Putamen (tissue), 1 donor: ENCODE results near the gene PRRG2.

Experiments used
- DNase-seq: peaks from one replicate; pipeline ENCODE4 v3.0.0-alpha.2; 2016; ENCODE audit warnings: low spot score

Gene PRRG2

DNA sequence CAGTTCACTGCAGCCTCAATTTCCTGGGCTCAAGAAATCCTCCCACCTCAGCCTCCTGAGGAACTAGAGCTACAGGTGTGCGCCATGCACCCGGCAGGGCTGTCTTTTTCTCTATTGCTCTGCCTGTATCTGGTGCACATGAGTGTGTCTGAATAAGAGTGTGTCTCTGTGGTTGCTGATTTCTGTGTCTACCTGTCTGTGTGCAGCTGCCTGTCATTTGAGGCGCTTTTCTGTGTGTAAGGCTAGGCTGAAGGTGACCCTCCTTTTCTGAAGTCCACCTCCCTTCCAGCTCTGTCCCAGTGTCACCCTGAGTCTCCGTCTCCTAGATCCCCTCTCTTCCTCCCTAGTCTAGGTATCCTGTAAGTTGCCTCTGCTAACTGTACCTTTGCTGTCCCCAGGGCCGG, 8.4 kb downstream of the PRRG2 start:
- DNase-seq = no peak

DNA sequence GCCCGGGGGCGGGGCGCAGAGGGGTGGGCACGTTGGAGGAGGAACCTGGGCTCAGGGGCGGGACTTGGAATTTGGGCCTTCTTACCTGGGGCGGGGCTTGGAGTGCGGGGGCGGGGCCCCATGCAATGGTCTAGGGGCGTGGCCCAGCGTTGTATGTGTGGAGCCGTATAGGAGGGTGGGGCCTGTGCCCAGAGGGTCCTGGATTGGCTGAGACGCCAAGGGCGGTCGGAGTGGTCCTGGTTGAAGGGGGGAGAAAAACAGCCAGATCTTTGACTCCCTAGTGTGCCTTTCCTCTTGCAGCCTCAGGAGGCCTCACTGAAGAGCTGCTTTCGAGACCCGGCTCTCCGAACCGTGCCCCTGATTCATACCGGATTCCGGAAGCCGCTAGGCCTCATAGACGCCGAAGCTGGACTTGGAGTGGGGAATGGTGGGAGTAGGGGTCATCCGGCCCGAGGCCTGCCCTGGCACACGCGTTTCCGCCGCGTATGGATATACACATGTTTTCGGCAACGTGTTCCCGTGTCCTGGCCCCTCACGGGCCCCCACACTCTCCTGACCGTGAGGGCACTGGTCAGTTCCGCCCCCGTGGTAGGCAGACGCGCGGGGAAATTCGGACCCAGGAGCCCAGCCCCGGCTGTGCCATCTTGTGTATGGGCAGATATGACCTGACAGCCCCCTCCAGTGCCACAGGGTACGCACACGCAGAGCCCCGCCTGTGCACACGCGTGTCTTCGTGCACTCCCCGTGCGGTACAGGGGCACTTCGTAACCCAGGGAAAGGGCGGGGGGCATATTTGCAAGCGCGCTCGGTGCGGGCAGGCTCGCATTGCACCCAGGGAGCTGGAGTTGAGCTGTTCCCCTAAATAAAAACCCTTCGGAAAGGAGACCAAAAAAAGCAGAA, 9.2 kb downstream of the PRRG2 start:
- peak; percentile 89 for DNase-seq

DNA sequence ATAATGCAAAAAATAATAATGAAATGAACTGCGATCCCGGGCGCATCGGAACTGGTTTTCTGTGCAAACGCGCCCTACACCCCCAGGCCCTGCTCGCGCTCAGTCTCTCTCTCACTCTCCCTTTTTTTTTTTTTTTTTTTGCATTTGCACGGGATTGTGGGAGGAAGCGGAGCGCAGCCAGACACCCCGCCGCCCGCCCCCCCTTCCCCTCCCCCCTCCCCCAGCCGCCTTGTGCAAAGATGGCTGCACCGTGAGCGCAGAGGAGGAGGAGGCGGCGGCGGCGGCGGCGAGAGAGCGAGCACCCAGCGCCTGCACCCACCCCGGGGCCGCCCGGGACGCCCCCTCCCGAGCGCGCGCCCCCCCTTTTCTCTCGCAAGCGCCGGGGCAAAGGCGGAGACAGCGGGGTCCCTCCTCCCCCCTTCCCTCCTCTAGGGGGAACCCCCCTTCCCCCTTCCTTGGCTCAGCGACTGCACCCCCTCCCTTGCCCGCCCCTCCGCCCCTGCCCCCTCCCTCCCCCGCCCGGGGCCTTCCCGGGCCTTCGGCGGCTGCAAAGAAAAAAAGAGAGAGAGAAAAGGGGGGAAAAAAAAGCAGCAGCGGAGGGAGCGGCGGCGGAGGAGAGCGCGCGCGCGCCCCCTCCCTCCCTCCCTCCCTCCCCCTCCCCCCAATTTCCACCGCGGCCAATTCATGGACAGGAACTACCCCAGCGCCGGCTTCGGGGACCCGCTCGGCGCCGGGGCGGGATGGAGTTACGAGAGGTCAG, 10.0 kb downstream of the PRRG2 start, which contains the start of gene PRR12:
PRR12 (plus strand) TSS at position 212 of the 760 bp plus-strand sequence; CDS start at position 685, 473 bp downstream.
- peak; percentile 80 for DNase-seq

DNA sequence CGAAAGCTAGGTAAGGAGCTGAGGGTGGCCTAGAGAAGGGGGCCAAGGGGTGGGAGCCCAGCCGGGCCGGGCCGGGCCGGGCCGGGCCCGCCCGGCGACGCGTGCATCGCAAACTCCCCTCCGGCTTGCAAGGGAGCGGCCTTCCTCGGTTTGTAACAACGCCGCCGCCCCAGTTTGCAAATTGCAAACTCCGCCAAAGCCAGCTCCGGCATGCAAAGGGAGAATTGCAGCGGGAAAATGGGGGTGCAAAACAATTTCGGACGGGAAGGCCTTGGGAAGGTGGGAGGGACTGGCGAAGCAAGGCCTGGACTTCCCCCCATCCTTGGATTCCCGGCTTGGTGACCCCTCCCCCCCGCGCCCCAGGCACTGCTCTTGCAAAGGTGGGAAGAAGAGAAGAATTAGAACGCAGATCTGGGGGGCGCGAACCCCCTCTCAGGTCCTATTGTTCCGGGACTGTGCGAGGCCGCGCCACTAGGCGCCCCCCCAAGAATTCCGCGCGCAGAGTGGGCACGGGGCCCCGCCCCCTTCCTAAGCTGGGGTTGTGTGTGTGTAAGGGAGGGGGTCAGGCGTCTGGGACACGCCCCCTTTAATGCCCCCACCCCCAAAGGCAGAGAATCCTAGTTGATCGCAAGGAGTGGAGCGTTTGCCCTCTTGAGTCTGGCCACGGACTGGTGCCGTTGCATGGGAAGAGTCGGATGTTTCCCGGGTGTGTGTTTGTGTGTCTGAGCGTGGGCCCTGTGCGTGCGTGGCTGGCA, 10.8 kb downstream of the PRRG2 start:
- DNase-seq = peak; percentile 53

DNA sequence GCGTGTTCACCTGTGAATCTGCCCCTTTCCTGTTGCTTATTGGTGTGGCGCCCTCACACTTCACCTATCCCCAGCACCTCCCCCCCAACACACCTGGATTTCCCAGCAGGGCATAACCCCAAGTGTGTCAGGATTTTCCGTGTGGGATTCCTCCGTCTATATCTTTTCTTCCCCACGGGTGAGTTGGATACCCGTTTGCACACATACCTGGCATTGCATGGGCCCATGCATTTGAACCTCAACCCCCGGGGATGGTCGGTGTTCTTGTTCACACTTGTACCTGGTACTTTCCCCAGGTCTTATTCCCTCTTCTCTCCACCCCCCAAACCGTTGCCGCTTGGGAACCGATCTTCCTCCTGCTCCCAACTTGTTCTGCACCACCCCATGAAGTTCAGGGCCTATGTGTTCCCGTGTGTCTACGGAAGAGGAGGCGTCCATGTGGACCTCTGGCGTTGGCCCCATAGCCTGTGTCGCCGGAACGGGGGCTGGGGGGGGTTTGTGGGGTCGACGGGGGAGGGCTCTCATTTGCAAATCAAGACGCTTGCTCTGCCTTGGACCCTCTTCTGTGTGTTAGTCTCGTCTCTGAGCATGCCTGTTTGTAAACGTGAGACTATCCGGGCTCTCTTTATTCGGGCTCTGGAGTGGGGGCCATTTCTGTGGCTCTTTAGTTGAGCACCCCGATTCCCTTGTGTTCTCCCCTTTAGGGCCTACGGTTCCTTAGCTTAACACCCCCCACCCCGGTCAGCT, 11.5 kb downstream of the PRRG2 start:
- DNase-seq = peak; percentile 14

DNA sequence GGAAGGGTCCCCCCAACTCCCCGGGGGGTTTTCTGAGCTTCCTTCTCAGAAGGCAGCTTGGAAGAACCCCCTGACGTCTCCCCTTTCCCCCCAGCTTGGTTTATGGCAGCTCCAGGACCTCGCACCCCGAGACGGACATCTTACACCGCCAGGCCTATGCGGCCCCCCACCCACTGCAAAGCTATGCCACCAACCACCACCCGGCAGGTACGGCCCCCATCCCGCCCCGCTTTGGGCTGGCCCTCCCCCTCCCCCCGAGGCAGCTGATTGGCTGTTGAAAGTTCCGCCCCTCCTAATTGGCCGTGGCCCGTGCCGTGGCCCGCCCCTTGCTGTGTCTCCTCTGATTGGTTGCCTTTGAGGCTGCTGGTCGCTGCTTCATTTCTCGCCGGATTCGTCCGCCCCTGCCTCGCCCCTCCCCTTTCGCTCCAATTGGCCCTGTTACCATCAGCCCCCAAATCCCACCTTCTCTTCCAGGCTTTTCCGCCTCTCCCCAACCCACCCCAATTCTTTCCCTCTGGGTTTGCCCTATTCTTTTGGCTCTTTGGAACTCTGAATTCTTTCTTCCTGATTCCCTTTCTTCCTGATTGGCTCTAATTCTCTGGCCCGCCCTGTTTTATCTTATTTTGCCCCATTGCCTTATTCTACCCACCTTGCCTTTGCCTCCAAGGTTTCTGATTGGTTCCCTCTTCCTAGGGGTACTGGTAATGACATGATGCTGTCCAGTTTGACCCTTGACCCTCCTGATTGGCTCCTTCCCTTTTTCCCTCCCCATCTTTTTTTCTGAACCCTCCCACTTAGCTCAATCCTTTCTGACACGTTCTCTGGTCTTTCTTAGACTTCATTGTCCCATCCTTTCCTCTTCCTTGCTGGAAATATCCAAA, 12.4 kb downstream of the PRRG2 start:
- DNase-seq = peak; percentile 91

DNA sequence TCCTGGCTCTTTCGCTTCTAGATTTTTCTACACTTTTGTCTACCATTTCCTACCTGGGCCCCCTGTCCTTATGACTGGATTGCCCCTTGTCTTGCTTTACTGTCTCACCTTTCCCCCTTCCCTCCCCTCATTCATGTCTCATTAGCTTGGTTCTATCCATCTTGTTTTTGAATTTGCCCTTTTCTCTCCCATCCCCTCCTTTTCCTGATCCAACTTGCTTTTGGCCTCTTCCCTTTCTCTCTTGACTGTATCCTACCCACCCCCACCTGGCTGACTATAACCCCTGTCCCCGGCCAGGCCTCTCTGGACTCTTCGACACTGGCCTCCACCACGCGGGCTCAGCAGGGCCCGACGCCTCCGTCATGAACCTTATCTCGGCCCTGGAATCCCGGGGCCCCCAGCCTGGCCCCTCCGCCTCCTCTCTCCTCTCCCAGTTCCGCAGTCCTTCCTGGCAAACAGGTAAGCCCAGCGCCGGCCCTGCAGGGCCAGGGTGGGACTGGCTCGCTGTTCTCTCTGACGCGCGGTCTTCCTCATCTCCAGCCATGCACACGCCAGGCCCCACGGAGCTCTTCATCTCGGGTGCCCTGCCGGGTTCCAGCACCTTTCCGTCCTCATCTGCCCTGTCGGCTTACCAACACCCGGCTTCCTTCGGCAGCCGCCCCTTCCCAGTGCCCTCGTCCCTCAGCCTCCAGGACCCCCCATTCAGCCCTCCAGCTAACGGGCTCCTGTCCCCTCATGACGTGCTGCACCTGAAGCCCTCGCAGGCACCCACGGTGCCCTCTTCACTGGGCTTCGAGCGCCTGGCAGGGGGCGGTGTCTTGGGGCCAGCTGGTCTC, 13.3 kb downstream of the PRRG2 start:
- no peak for DNase-seq

DNA sequence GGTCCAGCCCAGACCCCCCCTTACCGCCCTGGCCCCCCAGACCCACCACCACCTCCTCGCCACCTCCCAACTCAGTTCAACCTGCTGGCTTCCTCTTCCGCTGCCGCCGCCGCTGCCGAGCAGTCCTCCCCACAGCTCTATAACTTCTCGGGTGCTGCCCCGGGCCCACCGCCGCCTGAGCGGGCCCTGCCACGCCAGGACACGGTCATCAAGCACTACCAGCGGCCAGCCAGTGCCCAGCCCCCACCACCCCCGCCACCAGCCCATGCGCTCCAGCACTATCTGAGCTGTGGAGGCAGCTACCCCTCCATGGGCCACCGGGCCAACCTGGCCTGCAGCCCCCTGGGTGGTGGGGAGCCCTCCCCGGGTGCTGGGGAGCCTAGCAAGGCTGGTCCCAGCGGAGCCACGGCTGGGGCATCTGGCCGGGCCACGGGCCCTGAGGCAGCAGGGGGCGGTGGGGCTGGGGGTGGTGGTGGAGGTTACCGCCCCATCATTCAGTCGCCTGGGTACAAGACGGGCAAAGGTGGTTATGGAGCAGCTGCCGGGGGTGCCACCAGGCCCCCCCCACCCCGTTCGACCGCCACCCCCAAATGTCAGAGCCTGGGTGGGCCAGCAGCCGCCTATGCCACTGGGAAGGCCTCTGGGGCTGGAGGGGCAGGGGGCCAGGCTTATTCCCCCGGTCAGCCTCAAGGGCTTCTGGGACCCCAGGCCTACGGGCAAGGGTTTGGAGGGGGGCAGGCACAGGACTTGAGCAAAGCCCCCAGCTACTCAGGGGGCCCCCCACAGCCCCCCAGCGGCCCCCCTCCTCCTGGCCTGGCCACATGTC, 14.1 kb downstream of the PRRG2 start:
- DNase-seq = no peak

DNA sequence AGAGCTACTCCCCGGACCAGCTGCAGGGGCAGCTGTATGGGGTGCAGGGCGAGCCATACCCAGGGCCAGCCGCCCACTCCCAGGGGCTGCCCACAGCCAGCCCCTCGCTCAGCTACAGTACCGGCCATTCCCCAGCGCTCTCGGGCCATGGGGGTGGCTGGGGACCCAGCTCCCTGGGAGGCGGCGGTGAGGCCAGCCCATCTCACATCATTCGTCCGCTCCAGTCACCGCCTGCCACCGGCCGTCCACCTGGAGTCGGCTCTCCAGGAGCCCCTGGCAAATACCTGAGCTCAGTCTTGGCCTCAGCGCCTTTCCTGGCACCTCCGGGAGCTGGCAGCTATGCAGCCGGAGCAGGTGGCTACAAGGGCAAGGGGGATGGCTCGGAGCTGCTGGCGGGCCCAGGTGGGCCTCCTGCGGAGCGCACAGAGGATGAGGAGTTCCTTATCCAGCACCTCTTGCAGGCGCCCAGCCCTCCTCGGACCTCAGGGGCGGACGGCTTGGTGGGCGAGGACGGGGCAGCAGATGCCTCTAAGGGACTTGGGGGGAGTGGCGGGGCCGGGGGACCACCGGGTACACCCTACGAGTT, 14.8 kb downstream of the PRRG2 start:
- no peak for DNase-seq

DNA sequence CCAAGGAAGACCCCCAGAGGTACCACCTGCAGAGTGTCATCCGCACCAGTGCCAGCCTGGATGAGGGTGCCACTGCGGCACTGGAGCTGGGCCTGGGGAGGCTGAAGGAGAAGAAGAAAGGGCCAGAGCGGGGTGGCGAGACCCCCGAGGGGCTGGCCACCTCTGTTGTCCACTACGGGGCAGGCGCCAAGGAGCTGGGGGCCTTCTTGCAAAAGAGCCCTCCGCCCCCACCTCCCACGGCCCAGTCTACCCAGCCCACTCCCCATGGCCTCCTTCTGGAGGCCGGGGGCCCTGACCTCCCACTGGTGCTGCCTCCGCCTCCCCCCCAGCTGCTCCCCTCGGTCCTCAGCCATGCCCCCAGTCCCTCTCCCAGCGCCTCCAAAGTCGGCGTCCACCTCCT, 15.3 kb downstream of the PRRG2 start:
- no peak for DNase-seq

DNA sequence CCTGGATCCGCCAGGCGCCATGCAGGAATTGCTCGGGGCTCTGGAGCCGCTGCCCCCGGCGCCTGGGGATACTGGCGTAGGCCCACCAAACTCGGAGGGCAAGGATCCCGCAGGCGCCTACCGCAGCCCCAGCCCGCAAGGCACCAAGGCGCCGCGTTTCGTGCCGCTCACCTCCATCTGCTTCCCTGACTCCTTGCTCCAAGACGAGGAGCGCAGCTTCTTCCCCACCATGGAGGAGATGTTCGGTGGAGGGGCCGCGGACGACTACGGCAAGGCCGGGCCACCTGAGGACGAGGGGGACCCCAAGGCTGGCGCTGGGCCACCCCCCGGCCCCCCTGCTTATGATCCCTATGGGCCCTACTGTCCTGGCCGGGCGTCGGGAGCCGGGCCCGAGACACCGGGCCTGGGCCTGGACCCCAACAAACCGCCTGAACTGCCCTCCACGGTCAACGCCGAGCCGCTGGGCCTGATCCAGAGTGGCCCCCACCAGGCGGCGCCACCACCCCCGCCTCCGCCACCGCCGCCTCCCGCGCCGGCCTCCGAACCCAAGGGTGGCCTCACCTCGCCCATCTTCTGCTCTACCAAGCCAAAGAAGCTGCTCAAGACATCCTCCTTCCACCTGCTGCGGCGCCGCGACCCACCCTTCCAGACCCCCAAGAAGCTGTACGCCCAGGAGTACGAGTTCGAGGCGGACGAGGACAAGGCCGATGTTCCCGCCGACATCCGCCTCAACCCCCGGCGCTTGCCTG, 16.0 kb downstream of the PRRG2 start:
- DNase-seq = no peak

DNA sequence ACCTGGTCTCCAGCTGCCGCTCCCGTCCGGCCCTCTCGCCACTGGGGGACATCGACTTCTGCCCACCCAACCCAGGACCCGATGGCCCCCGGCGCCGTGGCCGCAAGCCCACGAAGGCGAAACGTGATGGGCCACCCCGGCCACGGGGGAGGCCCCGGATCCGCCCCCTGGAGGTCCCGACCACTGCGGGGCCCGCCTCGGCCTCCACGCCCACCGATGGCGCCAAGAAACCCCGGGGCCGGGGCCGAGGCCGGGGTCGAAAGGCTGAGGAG, 16.5 kb downstream of the PRRG2 start:
- DNase-seq = no peak

DNA sequence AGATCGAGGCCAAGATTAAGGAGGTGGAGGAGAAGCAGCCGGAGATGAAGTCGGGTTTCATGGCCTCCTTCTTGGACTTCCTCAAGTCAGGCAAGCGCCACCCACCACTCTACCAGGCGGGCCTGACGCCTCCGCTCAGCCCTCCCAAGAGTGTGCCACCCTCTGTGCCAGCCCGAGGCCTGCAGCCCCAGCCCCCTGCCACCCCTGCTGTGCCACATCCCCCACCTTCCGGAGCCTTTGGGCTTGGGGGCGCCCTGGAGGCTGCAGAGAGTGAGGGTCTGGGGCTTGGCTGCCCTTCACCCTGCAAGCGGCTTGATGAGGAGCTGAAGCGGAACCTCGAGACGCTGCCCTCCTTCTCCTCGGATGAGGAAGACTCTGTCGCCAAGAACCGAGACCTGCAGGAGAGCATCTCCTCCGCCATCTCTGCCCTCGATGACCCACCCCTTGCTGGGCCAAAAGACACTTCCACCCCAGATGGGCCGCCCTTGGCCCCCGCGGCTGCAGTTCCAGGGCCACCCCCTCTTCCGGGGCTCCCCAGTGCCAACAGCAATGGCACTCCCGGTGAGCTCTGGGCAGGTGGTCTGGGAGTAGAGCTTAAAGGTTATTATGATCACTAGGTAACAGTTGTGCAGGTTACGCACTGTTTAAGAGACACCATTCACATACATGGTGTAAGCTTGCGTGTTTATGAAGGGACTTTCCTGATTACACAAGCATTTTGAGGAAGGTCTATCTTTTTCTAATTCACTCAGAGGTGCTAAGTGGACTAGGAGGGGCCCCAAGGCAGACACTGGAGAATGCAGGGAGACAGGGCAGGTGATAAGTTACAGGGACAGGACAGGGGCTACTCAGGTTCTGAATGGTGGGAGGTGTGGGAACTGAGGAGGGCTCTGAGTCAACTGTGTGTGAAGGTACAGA, 18.5 kb downstream of the PRRG2 start:
- DNase-seq = no peak

DNA sequence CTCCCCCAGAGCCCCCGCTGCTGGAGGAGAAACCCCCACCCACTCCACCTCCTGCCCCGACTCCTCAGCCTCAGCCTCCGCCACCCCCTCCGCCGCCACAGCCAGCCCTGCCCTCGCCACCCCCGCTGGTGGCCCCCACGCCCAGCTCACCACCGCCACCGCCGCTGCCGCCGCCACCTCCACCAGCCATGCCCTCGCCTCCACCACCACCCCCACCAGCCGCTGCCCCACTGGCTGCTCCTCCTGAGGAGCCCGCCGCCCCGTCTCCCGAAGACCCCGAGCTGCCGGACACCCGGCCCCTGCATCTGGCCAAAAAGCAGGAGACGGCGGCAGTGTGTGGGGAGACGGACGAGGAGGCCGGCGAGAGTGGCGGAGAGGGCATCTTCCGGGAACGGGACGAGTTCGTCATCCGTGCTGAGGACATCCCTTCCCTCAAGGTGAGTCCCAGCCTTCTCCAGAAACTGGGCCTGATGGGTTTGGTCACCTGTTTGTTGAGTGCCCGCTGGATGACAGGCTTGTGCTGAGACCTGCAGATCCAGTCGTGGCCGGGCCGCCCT, 20.4 kb downstream of the PRRG2 start:
- DNase-seq = no peak

DNA sequence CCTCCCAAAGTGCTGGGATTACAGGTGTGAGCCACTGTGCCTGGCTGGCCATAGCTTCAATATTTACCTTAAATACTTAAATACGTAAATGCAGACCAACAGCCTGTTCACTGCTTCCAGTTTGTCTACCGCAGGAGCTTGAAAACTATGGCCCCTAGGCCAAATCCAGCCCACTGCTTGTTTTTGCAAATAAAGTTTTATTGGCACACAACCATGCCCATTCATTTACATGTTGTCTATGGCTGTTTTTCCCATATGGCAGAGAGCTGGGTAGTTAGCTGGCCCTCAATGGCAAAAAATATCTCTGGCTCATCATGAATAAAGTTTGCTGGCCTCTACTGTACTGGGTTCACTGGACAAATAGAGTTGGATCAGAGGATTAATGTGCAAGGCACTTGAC, 21.7 kb downstream of the PRRG2 start:
- DNase-seq = no peak

DNA sequence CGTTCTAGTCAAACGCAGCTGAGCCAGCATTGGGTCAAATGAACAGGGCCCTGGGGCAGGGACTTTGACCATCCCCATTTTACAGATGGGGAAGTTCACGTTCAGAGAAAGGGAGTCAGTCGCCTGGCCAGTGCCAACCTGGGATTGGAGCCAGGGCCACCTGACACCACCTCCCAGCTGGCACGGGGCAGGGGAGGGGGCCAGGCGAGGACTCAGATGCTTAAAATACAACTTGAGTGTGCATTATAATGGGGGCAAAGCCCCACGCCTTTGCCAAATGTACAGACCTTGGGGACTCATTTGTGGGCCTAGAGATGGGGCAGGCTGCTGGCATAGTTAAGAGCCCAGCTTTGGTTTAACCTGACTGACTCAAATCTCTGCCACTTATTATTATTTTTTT, 24.5 kb downstream of the PRRG2 start:
- DNase-seq = no peak
